H1 (cell line): Measurements from ENCODE around the gene MAPKAP1. TPM values are rescaled to one million over a fixed set of nuclear protein-coding genes. Genes with fewer than 3 reads are reported as not detected.

Source experiments
- CHD2 ChIP-seq: IDR thresholded peaks from 2 replicates; pipeline ENCODE4 v1.6.1; 2012; ENCODE audit warnings: low read length, improper control_type of control experiment
- CHD7 ChIP-seq: fragments of 300-600 bp; sonication (generic); IDR thresholded peaks from 2 replicates; pipeline ENCODE4 v1.7.1; 2012; ENCODE audit warnings: low read length, moderate library complexity, mild to moderate bottlenecking, inconsistent platforms; ENCODE audit not compliant: insufficient replicate concordance
- FOSL1 ChIP-seq: IDR thresholded peaks from 2 replicates; pipeline ENCODE4 v1.6.1; 2011; ENCODE audit warnings: mild to moderate bottlenecking, low read depth, low read length, moderate library complexity; ENCODE audit not compliant: insufficient read depth
- KDM5A ChIP-seq: fragments of 200-600 bp; IDR thresholded peaks from 2 replicates; pipeline ENCODE4 v1.7.1; 2012; ENCODE audit warnings: mild to moderate bottlenecking, low read length, inconsistent platforms, mixed read lengths
- MAX ChIP-seq: IDR thresholded peaks from 2 replicates; pipeline ENCODE4 v1.6.1; 2012; ENCODE audit warnings: inconsistent platforms
- TAF1 ChIP-seq: IDR thresholded peaks from 2 replicates; pipeline ENCODE4 v1.6.1; 2011; ENCODE audit warnings: mild to moderate bottlenecking, low read depth, low read length
- polyA plus RNA-seq, 7 experiments: library from polyadenylated mRNA; depleted of rRNA in 3 of 7; stranded (reverse) in 5 of 7; unstranded in 2 of 7; fragments of >200 nt in 5 of 7; fragments of 200-250 nt in 2 of 7; gene quantifications; 1 replicate in 5 of 7; 2 replicates in 1 of 7; 4 replicates in 1 of 7; pipeline versions ENCODE4 v1.2.1 to v1.2.3, GENCODE V29; 2011 to 2013; ENCODE audit warnings: missing spikeins in 2 of 7, mixed read lengths in 2 of 7
- total RNA-seq: library from RNA; stranded (reverse); fragmentation: NEBNext Ultra II Directional; extraction: Animal tissue kit (Norgen Biotek cat#: 25700); gene quantifications from 2 replicates; pipeline ENCODE4 v1.2.1, GENCODE V29; 2021

MAPKAP1 gene
- total and polyA plus RNA-seq, 2 of the 8 experiments (the other 6 are each of a cell fraction or from before 2014, with no cell fraction given), result 79.2 to 140 TPM

DNA sequence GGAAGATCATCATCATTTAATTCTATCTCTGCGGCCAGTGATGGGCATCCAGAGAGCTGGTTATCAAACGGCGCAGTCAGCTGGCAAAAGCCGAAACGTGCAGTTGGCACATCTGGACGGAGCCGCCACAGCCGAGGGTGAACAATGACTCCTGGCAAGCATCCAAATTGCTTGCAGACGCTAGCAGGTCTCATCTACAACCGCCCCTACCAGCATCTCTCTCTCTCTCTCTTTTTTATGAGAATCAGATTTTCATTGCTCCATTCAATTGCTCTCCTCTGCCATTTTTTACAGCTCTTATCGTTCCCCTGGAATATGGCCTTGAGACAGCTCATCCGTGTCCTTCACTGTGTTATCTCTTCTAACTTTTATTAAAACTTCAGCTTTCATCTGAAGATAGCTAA, 165.2 kb downstream of the MAPKAP1 start (continued):
- TF ChIP-seq CHD7 (no peak), FOSL1 (no peak), KDM5A (no peak), MAX (no peak), CHD2 (no peak), TAF1 (no peak)
